Measurements from ENCODE around the gene BLOC1S1. TPM values are rescaled to one million over a fixed set of nuclear protein-coding genes. Genes with fewer than 3 reads are reported as not detected.

Gene BLOC1S1
- total and polyA plus RNA-seq, 10 of the 15 experiments (the other 5 are each of a cell fraction or from before 2014, with no cell fraction given): 126 to 285 (median 166) TPM

- DNase-seq (ENCODE audit: low read depth, low spot score): no peak
Measured at GRCh38 chr12:55682087-55682796, 33.6 kb upstream of the BLOC1S1 start.

GRCh38 chr12:55683676-55684075, 32.2 kb upstream of the BLOC1S1 start:
- Histone ChIP-seq H3K4me3 (no peak overlapping the region), H3K27me3 (replicated peaks in 1 of 2; ENCODE audit: control insufficient read depth in 2 of 2, insufficient read depth in 2 of 2, low read length in 1 of 2) (no peaks in the 10 kb centered on the region; a peak in 1 of 4 replicates), H3K36me3 (ENCODE audit: control insufficient read depth in 2 of 2, insufficient read depth in 2 of 2, low read length in 1 of 2) (no peaks in the 10 kb centered on the region), H3K4me2 (ENCODE audit: control insufficient read depth, insufficient read depth) (no peak overlapping the region), H3K4me1 (ENCODE audit: control insufficient read depth, insufficient read depth, low read length) (peaks cover 16% of the 10 kb centered on the region), H3K79me2 (ENCODE audit: control insufficient read depth, insufficient read depth, low read length) (no peaks in the 10 kb centered on the region), H3K9me3 (replicated peaks; ENCODE audit: control insufficient read depth, insufficient read depth, low read length) (no peaks in the 10 kb centered on the region), H3K27ac (ENCODE audit: control insufficient read depth, insufficient read depth) (no peak overlapping the region), H3K9ac (ENCODE audit: control insufficient read depth, insufficient read depth, low read length) (no peak overlapping the region), H4K20me1 (ENCODE audit: control insufficient read depth, insufficient read depth) (no peaks in the 10 kb centered on the region), H2AFZ (ENCODE audit: control insufficient read depth, low read depth, low read length) (no peak overlapping the region)
- ChIA-PET CTCF (no interaction called here), RAD21 (ENCODE audit: unreplicated experiment) (no interaction called here), POLR2A (interaction anchor here (1.1 to 1.4 kb wide), 2 partner anchors 10 to 32 kb away, joined by 3 read pairs; partner anchors contain the start of gene BLOC1S1), SMC1A (ENCODE audit: uncharacterized antibody, unreplicated experiment) (interaction anchor here (1.2 kb wide), 1 partner anchor 10 kb away, joined by 8 read pairs; no protein-coding TSS in a partner anchor)
- no TSS peak for BruUV-seq (replicated peaks)
- WGBS (ENCODE audit: insufficient coverage, insufficient replicate concordance, low lambda C conversion rate, missing lambda C conversion rate): 55% methylated on average over 7 of the region's 7 CpGs
- FAIRE-seq (no peak), DNase-seq (ENCODE audit: low read depth, low spot score) (no peak), ATAC-seq (no peak)
- in situ Hi-C loops (cut with MboI): no loop called here
- intact Hi-C loops (cut with micrococcal nuclease; ENCODE audit: unreplicated experiment): no loop called here
- no peak for TF ChIP-seq CHD4 (IDR thresholded peaks at IDR 0.05)
- TF ChIP-seq NKRF (conservative IDR thresholded peaks at IDR 0.05): no peak
- no peak for TF ChIP-seq EZH2 (IDR thresholded peaks at IDR 0.05; ENCODE audit: borderline replicate concordance, control insufficient read depth, low read depth, low read length)
- no peak for TF ChIP-seq ATF3 (IDR thresholded peaks at IDR 0.05; ENCODE audit: borderline replicate concordance, extremely low read depth, low read depth, low read length)
- TF ChIP-seq CREM (IDR thresholded peaks at IDR 0.05; ENCODE audit: low read depth): no peak

More at GRCh38 chr12:55682087-55682796, 33.6 kb upstream of the BLOC1S1 start:
- no peak for FAIRE-seq
- no peak overlapping the region for H3K27ac ChIP-seq (ENCODE audit: control insufficient read depth, insufficient read depth)
- H3K79me2 ChIP-seq (ENCODE audit: control insufficient read depth, insufficient read depth, low read length): no peaks in the 10 kb centered on the region
- H3K27me3 ChIP-seq (replicated peaks in 1 of 2; ENCODE audit: control insufficient read depth in 2 of 2, insufficient read depth in 2 of 2, low read length in 1 of 2): no peaks in the 10 kb centered on the region
- ChIA-PET POLR2A (interaction anchor here (1.1 kb wide), 1 partner anchor 8 kb away, joined by 3 read pairs; no protein-coding TSS in a partner anchor), RAD21 (ENCODE audit: unreplicated experiment) (interaction anchor here (0.6 to 1.4 kb wide), 8 partner anchors 9 to 304 kb away, joined by 3 to 8 read pairs (median 4); partner anchors contain the start of gene BLOC1S1), SMC1A (ENCODE audit: uncharacterized antibody, unreplicated experiment) (interaction anchor here (0.8 to 1.4 kb wide), 7 partner anchors 8 to 52 kb away, joined by 3 to 8 read pairs (median 3); partner anchors contain the start of gene BLOC1S1), CTCF (interaction anchor here (0.7 to 1.7 kb wide), 17 partner anchors 9 to 963 kb away, joined by 3 to 13 read pairs (median 4); partner anchors contain the start of gene BLOC1S1)
- TF ChIP-seq RCOR1 (conservative IDR thresholded peaks at IDR 0.05; ENCODE audit: low read depth, low read length): no peak
- TF ChIP-seq, protein P1, sequence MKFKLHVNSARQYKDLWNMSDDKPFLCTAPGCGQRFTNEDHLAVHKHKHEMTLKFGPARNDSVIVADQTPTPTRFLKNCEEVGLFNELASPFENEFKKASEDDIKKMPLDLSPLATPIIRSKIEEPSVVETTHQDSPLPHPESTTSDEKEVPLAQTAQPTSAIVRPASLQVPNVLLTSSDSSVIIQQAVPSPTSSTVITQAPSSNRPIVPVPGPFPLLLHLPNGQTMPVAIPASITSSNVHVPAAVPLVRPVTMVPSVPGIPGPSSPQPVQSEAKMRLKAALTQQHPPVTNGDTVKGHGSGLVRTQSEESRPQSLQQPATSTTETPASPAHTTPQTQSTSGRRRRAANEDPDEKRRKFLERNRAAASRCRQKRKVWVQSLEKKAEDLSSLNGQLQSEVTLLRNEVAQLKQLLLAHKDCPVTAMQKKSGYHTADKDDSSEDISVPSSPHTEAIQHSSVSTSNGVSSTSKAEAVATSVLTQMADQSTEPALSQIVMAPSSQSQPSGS (IDR thresholded peaks at IDR 0.05; ENCODE audit: low read length): no peak
- no peak for TF ChIP-seq SPI1 (IDR thresholded peaks at IDR 0.05; ENCODE audit: borderline replicate concordance, insufficient read depth, low read depth, low read length)
- H3K36me3 ChIP-seq (ENCODE audit: control insufficient read depth in 2 of 2, insufficient read depth in 2 of 2, low read length in 1 of 2): no peaks in the 10 kb centered on the region
- peak overlapping the region; percentile 61 for H3K4me2 ChIP-seq (ENCODE audit: control insufficient read depth, insufficient read depth)
- H3K4me1 ChIP-seq (ENCODE audit: control insufficient read depth, insufficient read depth, low read length): peaks cover 10% of the 10 kb centered on the region
- no TSS peak for BruUV-seq (replicated peaks)
- 62% methylated on average over 13 of the region's 13 CpGs for WGBS (ENCODE audit: insufficient coverage, insufficient replicate concordance, low lambda C conversion rate, missing lambda C conversion rate)
- in situ Hi-C loops (cut with MboI) (no loop called here), intact Hi-C loops (cut with micrococcal nuclease; ENCODE audit: unreplicated experiment) (no loop called here)
- H3K4me3 ChIP-seq: peak overlapping the region; percentile 23; the same call in 1 of the 2 replicates
- H3K9ac ChIP-seq (ENCODE audit: control insufficient read depth, insufficient read depth, low read length): no peak overlapping the region
- H3K9me3 ChIP-seq (replicated peaks; ENCODE audit: control insufficient read depth, insufficient read depth, low read length): no peaks in the 10 kb centered on the region
- no peaks in the 10 kb centered on the region for H4K20me1 ChIP-seq (ENCODE audit: control insufficient read depth, insufficient read depth)
- ATAC-seq: peak; percentile 13; the same call in 2 of the 3 replicates
- peak overlapping the region; percentile 70 for H2AFZ ChIP-seq (ENCODE audit: control insufficient read depth, low read depth, low read length)

All from GM12878 (cell line).